Keratinocyte (primary cell): ENCODE measurements around the gene GDPD4. TPM values are rescaled to one million over a fixed set of nuclear protein-coding genes. Genes with fewer than 3 reads are reported as not detected.

ENCODE experiments used
- DNase-seq: peaks from one replicate; pipeline ENCODE4 v3.0.0-alpha.2; 2011; ENCODE audit warnings: low read depth, missing footprints, low spot score
- FAIRE-seq: peaks from 2 replicates; lab custom pipeline; 2011; peaks lifted over from hg19 to GRCh38; lab: Jason Lieb, UNC
- H2AFZ ChIP-seq: 2 replicates; pipeline ENCODE4 v1.6.0; 2012; ENCODE audit warnings: low read length, control low read depth, inconsistent platforms; ENCODE audit not compliant: control insufficient read depth
- H3K27ac ChIP-seq: 2 replicates; pipeline ENCODE4 v1.5.1; 2011; ENCODE audit warnings: low read length; ENCODE audit not compliant: control insufficient read depth, insufficient read depth
- H3K27me3 ChIP-seq: 3 replicates; pipeline ENCODE4 v1.6.0; 2011; ENCODE audit warnings: low read length; ENCODE audit not compliant: control insufficient read depth, insufficient read depth; ENCODE audit errors: extremely low read depth
- H3K36me3 ChIP-seq, 2 experiments: 2 replicates in 1 of 2; 3 replicates in 1 of 2; pipeline ENCODE4 v1.5.1; 2011; ENCODE audit warnings: low read length in 2 of 2, mild to moderate bottlenecking in 1 of 2; ENCODE audit not compliant: control insufficient read depth in 2 of 2, insufficient read depth in 2 of 2; ENCODE audit errors: extremely low read depth in 1 of 2
- H3K4me1 ChIP-seq: 3 replicates; pipeline ENCODE4 v1.5.1; 2011; ENCODE audit warnings: low read length; ENCODE audit not compliant: control insufficient read depth, insufficient read depth; ENCODE audit errors: extremely low read depth
- H3K4me2 ChIP-seq: 3 replicates; pipeline ENCODE4 v1.6.0; 2011; ENCODE audit warnings: low read depth, low read length; ENCODE audit not compliant: control insufficient read depth, insufficient read depth; ENCODE audit errors: extremely low read depth
- H3K4me3 ChIP-seq, 3 experiments: fragments of 200-600 bp in 1 of 3; sonication (generic) in 1 of 3; 2 replicates in 2 of 3; 3 replicates in 1 of 3; pipeline ENCODE4 v1.5.1; 2011 to 2016; ENCODE audit warnings: low read length in 3 of 3, mild to moderate bottlenecking in 3 of 3, control low read depth in 2 of 3, inconsistent platforms in 1 of 3, low read depth in 1 of 3, mixed read lengths in 1 of 3, mixed run types in 1 of 3, moderate library complexity in 1 of 3; ENCODE audit not compliant: control insufficient read depth in 2 of 3, insufficient read depth in 2 of 3; ENCODE audit errors: extremely low read depth in 1 of 3
- H3K79me2 ChIP-seq: 2 replicates; pipeline ENCODE4 v1.6.0; 2012; ENCODE audit warnings: low read length; ENCODE audit not compliant: control insufficient read depth, insufficient read depth
- H3K9ac ChIP-seq: 3 replicates; pipeline ENCODE4 v1.6.0; 2011; ENCODE audit warnings: low read length; ENCODE audit not compliant: control insufficient read depth, insufficient read depth; ENCODE audit errors: extremely low read depth
- H3K9me1 ChIP-seq: 3 replicates; pipeline ENCODE4 v1.6.0; 2011; ENCODE audit warnings: low read length; ENCODE audit not compliant: control insufficient read depth, insufficient read depth; ENCODE audit errors: extremely low read depth
- H3K9me3 ChIP-seq: 2 replicates; pipeline ENCODE4 v1.5.1; 2012; ENCODE audit warnings: low read depth, low read length; ENCODE audit not compliant: control insufficient read depth
- H4K20me1 ChIP-seq: 3 replicates; pipeline ENCODE4 v1.6.0; 2011; ENCODE audit warnings: low read length; ENCODE audit not compliant: control insufficient read depth, insufficient read depth; ENCODE audit errors: extremely low read depth
- CTCF ChIP-seq, 3 experiments: IDR thresholded peaks in 1 of 3; conservative IDR thresholded peaks in 1 of 3; optimal IDR thresholded peaks in 1 of 3; 2 replicates in 2 of 3; 3 replicates in 1 of 3; pipeline versions ENCODE3 to v1.5.1; 2011; ENCODE audit warnings: low read length in 3 of 3, mild to moderate bottlenecking in 3 of 3, moderate library complexity in 2 of 3, control low read depth in 1 of 3, inconsistent platforms in 1 of 3; ENCODE audit not compliant: insufficient read depth in 2 of 3; ENCODE audit errors: extremely low read depth in 1 of 3
- EZH2 ChIP-seq: IDR thresholded peaks from one replicate; pipeline ENCODE4 v1.6.1; 2012; ENCODE audit warnings: inconsistent platforms, mild to moderate bottlenecking, low read length, moderate library complexity
- dilution Hi-C: fragments of 300-500 bp; cut with MboI; formaldehyde crosslinking; loops from one replicate; pipeline ENCODE4 v1.7.0; 2020; ENCODE audit warnings: low sequenced_read_pairs; ENCODE audit not compliant: extremely low pct_ligation_motif_present
- polyA plus RNA-seq, 5 experiments: library from polyadenylated mRNA; depleted of rRNA in 3 of 5; stranded (reverse) in 3 of 5; stranded (forward) in 1 of 5; unstranded in 1 of 5; fragments of >200 nt; gene quantifications; 1 replicate in 1 of 5; 2 replicates in 3 of 5; 3 replicates in 1 of 5; pipeline versions ENCODE4 v1.2.1 to v1.2.3, GENCODE V29; 2011 to 2012; ENCODE audit warnings: missing spikeins in 2 of 5, low read depth in 1 of 5, low replicate concordance in 1 of 5

Gene GDPD4
- polyA plus RNA-seq, 1 donor (not counting 4 experiments of a cell fraction or from before 2014, with no cell fraction given), result not detected

- H3K4me1 ChIP-seq, result no peaks in the 10 kb centered on the region
- H3K9me3 ChIP-seq, result no peaks in the 10 kb centered on the region
- no peaks in the 10 kb centered on the region for H3K79me2 ChIP-seq
- TF ChIP-seq EZH2 (no peak), CTCF (optimal IDR thresholded peaks at IDR 0.05 in 1 of 3, IDR thresholded peaks at IDR 0.05 in 1 of 3, conservative IDR thresholded peaks at IDR 0.05 in 1 of 3; ENCODE audit: extremely low read depth in 1 of 3, insufficient read depth in 2 of 3, low read length in 3 of 3) (no peak)
- H3K9ac ChIP-seq, result no peak overlapping the region
- FAIRE-seq (no peak), DNase-seq (no peak)
- no peaks in the 10 kb centered on the region for H4K20me1 ChIP-seq
- H3K4me3 ChIP-seq, result no peak overlapping the region
- H2AFZ ChIP-seq, result no peak overlapping the region
- H3K9me1 ChIP-seq, result no peaks in the 10 kb centered on the region
- no peaks in the 10 kb centered on the region for H3K27me3 ChIP-seq
- dilution Hi-C loops, result no loop called here
- H3K4me2 ChIP-seq, result no peak overlapping the region
- H3K36me3 ChIP-seq, result peaks cover 4 to 7% of the 10 kb centered on the region in 2 experiments
- no peak overlapping the region for H3K27ac ChIP-seq
Measured at GRCh38 chr11:77325159-77325558, 23.7 kb upstream of the GDPD4 start.

GRCh38 chr11:77324508-77324907 lies 23.0 kb upstream of the GDPD4 start:
- Histone ChIP-seq H3K79me2 (no peaks in the 10 kb centered on the region), H3K9me1 (no peaks in the 10 kb centered on the region), H2AFZ (no peak overlapping the region), H3K27ac (no peak overlapping the region), H3K36me3 (peaks cover 4 to 7% of the 10 kb centered on the region in 2 experiments), H3K4me1 (no peaks in the 10 kb centered on the region), H3K4me2 (no peak overlapping the region), H3K27me3 (no peaks in the 10 kb centered on the region), H3K9me3 (no peaks in the 10 kb centered on the region), H3K4me3 (no peak overlapping the region), H4K20me1 (no peaks in the 10 kb centered on the region), H3K9ac (no peak overlapping the region)
- dilution Hi-C loops, result no loop called here
- no peak for DNase-seq
- no peak for TF ChIP-seq CTCF (optimal IDR thresholded peaks at IDR 0.05 in 1 of 3, IDR thresholded peaks at IDR 0.05 in 1 of 3, conservative IDR thresholded peaks at IDR 0.05 in 1 of 3; ENCODE audit: extremely low read depth in 1 of 3, insufficient read depth in 2 of 3, low read length in 3 of 3)
- no peak for TF ChIP-seq EZH2
- no peak for FAIRE-seq
